HAP-1 (cell line): ENCODE measurements around the gene TDRD9.
"Not testable (repeated sequence)": the region's sequence is repeated elsewhere in the genome, so short reads cannot be mapped to it uniquely, and the experiment has no call there.

Experiments used
- DNase-seq, 2 experiments: peaks; one replicate each; pipeline ENCODE4 v3.0.0-alpha.2; 2016 to 2020; ENCODE audit warnings: low spot score in 2 of 2
- H3K27me3 ChIP-seq: fragments of 250-450 bp; sonication (Bioruptor Pico); 2 replicates; pipeline ENCODE4 v1.5.1; 2020; ENCODE audit warnings: low read depth, mild to moderate bottlenecking, moderate library complexity
- H3K36me3 ChIP-seq: fragments of 250-450 bp; sonication (Bioruptor Pico); replicated peaks from 2 replicates; pipeline ENCODE4 v1.5.1; 2020; ENCODE audit warnings: mild to moderate bottlenecking
- H3K4me1 ChIP-seq: fragments of 250-450 bp; sonication (Bioruptor Pico); 2 replicates; pipeline ENCODE4 v1.5.1; 2020; ENCODE audit warnings: mild to moderate bottlenecking
- H3K4me3 ChIP-seq: fragments of 250-450 bp; sonication (Bioruptor Pico); 2 replicates; pipeline ENCODE4 v1.5.1; 2020; ENCODE audit warnings: mild to moderate bottlenecking, moderate library complexity
- H3K9me3 ChIP-seq: fragments of 250-450 bp; sonication (Bioruptor Pico); 2 replicates; pipeline ENCODE4 v1.5.1; 2020; ENCODE audit warnings: mild to moderate bottlenecking, moderate library complexity
- in situ Hi-C: fragments of 300-500 bp; cut with MboI; formaldehyde crosslinking; loops from 3 replicates; pipeline ENCODE4 v1.14.3; 2020; ENCODE audit warnings: low sequenced_read_pairs, inconsistent platforms, mixed read lengths

Gene TDRD9

DNA sequence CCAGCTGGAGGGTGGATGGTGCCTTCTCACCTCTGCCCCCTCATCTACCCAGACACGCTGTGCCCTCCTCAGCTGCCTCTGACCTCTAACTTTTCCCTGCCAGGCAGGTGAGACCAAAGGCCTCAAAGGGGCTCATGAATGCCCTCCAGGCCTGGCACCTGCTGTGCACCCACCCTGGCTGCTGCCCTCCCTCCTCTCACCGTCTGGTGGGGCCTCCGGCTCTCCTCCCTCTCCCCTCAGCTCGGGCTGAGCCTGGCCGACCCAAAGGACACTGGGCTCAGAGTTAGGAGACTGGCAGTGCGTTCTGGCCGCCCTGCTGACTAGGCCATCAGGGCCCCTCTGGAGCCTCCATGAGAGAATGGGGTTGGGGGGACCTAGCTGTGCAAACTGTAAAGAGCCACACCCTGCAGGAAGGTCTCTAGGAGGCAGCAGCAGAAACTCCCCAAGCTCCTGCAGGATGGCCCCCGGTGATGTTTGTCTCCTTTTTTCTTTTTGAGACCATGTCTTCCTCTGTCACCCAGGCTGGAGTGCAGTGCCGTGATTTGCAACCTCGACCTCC, 40.6 kb upstream of the TDRD9 start:
- no peak for DNase-seq
- no peaks in the 10 kb centered on the region for H3K27me3 ChIP-seq
- no peaks in the 10 kb centered on the region for H3K4me1 ChIP-seq
- H3K36me3 ChIP-seq, result no peaks in the 10 kb centered on the region
- in situ Hi-C loops, result no loop called here
- H3K4me3 ChIP-seq, result no peak overlapping the region
- no peaks in the 10 kb centered on the region for H3K9me3 ChIP-seq

DNA sequence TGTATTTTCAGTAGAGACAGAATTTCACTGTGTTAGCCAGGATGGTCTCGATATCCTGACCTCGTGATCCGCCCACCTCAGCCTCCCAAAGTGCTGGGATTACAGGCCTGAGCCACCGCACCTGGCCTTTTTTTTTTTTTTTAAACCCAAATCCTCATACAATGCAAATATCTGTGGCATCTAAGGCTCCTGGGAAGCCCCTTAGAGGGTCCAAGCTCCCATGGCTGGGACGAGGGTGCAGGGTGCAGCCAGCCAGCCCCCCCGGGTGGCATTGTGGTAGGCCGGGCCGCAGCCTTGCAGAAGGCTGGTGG, 39.3 kb upstream of the TDRD9 start:
- H3K4me1 ChIP-seq, in situ Hi-C loops, H3K27me3 ChIP-seq, DNase-seq, H3K4me3 ChIP-seq, H3K9me3 ChIP-seq, H3K36me3 ChIP-seq: not testable (repeated sequence)

DNA sequence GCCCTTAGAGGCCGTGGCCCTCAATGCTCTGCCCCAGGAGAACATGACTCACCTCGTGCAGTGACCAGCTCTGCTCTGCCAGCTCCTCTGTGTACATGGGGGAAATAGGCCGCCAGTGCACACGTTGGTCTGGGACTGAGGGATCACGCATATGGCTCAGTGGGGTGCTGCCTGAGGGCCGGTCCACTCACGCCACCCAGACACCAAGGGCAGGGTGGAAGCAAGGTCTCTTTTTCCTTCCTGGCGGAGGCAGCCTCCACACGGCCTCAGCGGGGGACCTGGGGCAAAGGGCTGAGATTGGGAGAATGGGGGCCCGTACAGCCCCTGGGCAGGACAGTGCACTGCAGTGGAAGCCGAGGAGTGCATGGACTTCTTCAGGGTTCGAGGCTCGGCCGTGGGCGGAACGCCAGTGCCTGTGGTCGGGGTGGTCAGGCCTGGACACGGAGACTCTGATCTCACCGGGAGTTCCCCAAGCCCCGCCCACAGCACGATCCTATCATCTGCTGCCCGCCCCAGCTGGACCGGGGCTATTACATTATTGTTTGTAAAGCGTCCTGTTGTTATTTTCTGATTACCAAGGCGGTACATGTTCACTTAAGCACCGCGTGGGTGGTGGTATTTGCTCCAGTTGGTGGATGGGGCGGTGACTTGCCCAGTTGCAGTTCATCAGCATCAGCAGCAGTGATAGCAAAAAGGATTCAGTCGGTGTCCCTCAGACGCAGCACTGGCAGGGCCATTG, 38.8 kb upstream of the TDRD9 start:
- no peak overlapping the region for H3K4me3 ChIP-seq
- no peak for DNase-seq
- no peaks in the 10 kb centered on the region for H3K9me3 ChIP-seq
- no peaks in the 10 kb centered on the region for H3K36me3 ChIP-seq
- no peaks in the 10 kb centered on the region for H3K27me3 ChIP-seq
- in situ Hi-C loops, result no loop called here
- no peaks in the 10 kb centered on the region for H3K4me1 ChIP-seq

DNA sequence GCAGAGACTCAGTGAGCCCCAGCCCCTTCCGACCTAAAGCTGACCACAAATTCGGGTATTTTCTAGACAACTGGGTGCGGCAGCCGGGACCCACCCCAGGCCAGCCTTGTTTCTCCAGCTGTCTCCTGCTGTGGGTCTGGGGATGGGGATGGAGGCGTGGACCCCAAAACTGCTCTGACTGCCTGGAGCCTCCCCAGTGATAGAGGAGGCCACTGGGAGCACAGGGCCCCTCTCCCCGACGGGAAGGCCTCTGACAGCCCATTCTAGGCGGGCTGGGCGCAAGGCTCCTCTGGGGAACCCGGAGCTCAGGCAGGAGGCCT, 38.2 kb upstream of the TDRD9 start:
- in situ Hi-C loops, result no loop called here
- Histone ChIP-seq H3K27me3 (no peaks in the 10 kb centered on the region), H3K9me3 (no peaks in the 10 kb centered on the region), H3K4me3 (no peak overlapping the region), H3K36me3 (no peaks in the 10 kb centered on the region), H3K4me1 (no peaks in the 10 kb centered on the region)
- no peak for DNase-seq

DNA sequence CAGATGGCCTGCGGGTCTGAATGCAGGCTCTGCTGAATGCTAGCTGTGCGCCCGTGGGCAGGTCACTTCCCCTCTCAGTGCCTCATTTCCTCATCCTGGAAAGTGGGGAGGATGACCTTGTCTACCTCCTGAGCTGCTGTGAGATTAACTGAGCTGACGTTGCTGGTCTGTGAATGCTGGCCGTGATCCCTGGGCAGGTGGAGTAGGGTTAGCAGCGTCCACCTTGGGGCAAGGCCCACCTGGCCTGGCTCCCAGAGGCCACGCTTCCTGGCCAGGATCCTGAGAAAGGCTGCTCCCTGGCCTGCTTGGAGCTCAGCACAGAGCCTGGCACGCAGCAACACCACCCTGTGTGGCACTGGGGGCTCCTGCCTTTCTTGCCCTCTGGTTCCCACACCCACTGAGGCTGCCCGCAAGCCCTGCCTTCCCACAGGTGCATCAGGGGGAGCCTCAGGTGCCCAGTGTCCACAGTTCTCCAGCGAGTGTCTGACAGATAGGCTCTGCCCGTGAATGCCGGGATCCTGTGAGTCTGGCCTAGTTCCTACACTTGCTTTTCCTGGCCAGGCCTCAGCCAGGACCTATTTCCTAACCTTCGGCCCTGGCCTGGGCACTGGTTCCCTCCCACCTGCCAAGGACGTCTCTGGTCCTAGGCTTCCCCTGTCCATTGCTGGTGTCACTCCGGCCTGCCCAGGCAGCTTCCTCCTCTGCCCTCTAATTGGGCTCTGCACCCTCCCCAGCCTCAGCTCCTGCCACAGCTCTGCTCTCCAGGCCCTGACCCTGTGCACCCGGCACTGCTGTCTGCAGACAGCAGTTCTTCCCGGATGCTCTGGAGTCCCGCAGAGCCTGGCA, 37.2 kb upstream of the TDRD9 start:
- Histone ChIP-seq H3K9me3 (no peaks in the 10 kb centered on the region), H3K36me3 (no peaks in the 10 kb centered on the region), H3K4me1 (no peaks in the 10 kb centered on the region), H3K27me3 (no peaks in the 10 kb centered on the region), H3K4me3 (no peak overlapping the region)
- no peak for DNase-seq
- in situ Hi-C loops, result no loop called here

DNA sequence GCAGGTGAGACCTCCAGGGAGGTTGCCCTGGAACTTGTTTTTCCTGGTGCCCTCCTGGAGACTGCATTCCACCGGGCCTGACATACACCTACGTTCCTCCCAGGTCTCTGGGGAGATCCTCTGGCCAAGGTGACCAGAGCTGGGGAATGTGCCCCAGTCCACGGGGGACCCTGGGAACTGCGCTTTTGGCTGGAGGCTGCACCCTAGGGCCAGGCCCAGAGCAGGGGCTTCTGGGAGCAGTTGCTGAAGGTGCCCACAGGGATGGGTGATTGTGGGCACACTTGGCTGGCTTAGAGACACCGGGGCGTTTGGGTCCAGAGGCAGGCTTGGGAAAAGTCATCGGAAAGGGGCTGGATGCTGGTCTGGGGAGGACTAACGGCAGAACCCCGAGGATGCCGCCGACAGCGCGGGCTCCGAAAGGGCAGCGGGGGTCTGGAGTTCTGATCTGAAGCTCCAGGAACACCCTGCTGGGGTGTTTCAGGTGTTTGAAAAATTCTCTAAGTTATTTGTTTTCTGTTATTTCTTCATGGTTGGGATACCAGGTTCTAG, 36.5 kb upstream of the TDRD9 start:
- Histone ChIP-seq H3K4me1 (no peaks in the 10 kb centered on the region), H3K27me3 (no peaks in the 10 kb centered on the region), H3K36me3 (no peaks in the 10 kb centered on the region), H3K9me3 (no peaks in the 10 kb centered on the region), H3K4me3 (no peak overlapping the region)
- DNase-seq, result no peak
- in situ Hi-C loops, result no loop called here

DNA sequence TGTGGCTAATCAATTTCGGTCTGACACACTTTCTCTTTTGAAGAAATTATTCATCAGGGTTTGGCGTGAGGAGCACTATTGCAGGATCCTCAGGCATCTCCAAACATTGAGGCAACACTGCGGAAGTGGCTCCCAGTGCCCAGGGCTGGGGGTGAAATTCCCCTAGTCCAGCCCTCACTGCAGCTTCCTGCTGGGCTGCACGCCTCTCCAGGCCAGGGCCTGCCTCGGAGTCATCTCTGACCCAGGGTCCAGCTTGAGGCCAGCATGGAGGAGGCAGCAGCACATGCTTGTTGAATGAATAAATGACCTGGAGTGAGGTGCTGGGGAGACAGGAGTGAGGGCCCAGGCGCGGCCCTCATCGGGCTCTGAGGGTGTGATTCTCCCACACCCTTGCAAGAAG, 36.0 kb upstream of the TDRD9 start:
- Histone ChIP-seq H3K4me1 (no peaks in the 10 kb centered on the region), H3K36me3 (no peaks in the 10 kb centered on the region), H3K27me3 (no peaks in the 10 kb centered on the region), H3K9me3 (no peaks in the 10 kb centered on the region), H3K4me3 (no peak overlapping the region)
- no peak for DNase-seq
- in situ Hi-C loops, result no loop called here

DNA sequence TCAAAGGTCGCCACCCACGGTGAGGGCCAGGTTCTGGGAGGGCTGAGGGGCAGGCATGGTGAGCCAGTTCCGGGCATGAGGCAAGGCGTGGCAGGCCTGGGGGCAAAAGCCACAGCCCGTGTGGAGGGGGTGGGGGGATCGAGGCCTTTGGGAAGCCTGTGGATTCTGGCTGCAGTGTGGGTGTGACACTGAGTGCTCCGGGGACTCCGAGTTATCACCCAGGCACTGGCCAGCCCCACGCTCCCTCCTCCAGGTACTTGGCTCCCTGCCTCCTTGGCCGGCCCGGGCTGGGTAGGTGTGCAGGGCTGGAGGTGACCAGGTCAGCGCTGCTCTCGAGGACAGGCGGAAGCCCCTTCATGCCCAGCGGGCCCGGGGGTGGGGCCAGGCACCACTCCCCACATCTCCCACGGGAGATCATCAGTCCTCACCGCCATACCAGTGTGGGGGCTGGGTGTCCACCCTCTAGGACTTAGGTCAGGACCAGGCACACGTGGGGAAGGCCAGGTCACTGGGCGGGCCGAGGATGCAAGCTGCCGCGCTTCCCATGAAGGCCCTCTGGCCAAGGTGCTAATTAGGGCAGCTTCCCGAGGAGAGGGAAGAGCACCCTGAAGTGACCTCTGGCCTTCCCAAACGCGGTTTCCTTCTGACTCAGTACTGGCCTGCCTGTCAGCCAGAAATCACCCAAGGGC, 34.1 kb upstream of the TDRD9 start:
- no peaks in the 10 kb centered on the region for H3K4me1 ChIP-seq
- H3K36me3 ChIP-seq, result no peaks in the 10 kb centered on the region
- DNase-seq, result no peak
- no peaks in the 10 kb centered on the region for H3K27me3 ChIP-seq
- no peak overlapping the region for H3K4me3 ChIP-seq
- in situ Hi-C loops, result no loop called here
- H3K9me3 ChIP-seq, result no peaks in the 10 kb centered on the region

DNA sequence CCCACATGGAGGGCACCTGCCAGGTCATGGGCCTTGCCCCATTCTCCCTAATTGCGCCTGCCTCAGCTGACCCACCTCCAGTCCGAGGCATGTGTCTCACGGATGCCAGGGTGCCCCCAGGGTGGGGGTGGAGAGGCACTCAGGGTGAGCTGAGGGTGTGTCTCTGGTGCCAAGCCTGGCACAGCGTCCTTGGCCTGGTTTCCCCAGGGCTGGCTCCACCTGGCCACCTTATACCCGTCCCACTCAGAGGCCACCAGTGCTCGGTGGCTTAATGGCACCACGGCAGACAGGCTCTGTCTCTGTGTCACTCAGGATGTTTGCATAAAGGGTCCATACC, 33.6 kb upstream of the TDRD9 start:
- Histone ChIP-seq H3K27me3 (no peaks in the 10 kb centered on the region), H3K4me3 (no peak overlapping the region), H3K4me1 (no peaks in the 10 kb centered on the region), H3K36me3 (no peaks in the 10 kb centered on the region), H3K9me3 (no peaks in the 10 kb centered on the region)
- in situ Hi-C loops, result no loop called here
- DNase-seq, result no peak

DNA sequence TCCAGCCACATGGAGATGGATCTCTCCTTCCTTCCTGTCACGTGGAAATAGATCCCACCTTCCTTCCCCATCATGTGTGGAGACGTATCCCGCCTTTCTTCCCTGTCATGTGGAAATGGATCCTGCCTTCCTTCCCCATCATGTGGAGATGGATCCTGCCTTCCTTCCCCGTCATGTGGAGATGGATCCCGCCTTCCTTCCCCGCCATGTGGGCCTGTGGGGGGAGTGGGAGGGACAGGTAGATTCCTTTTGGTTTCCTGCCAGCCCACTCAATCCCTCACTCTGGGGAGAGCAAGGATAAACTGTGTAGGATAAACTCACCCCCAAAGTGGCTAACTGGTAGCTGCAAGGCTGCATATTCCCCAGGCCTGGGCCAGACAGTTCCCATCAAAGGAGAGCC, 31.7 kb upstream of the TDRD9 start:
- DNase-seq, result no peak
- no peaks in the 10 kb centered on the region for H3K27me3 ChIP-seq
- no peaks in the 10 kb centered on the region for H3K4me1 ChIP-seq
- H3K36me3 ChIP-seq, result no peaks in the 10 kb centered on the region
- in situ Hi-C loops, result no loop called here
- no peaks in the 10 kb centered on the region for H3K9me3 ChIP-seq
- no peak overlapping the region for H3K4me3 ChIP-seq

DNA sequence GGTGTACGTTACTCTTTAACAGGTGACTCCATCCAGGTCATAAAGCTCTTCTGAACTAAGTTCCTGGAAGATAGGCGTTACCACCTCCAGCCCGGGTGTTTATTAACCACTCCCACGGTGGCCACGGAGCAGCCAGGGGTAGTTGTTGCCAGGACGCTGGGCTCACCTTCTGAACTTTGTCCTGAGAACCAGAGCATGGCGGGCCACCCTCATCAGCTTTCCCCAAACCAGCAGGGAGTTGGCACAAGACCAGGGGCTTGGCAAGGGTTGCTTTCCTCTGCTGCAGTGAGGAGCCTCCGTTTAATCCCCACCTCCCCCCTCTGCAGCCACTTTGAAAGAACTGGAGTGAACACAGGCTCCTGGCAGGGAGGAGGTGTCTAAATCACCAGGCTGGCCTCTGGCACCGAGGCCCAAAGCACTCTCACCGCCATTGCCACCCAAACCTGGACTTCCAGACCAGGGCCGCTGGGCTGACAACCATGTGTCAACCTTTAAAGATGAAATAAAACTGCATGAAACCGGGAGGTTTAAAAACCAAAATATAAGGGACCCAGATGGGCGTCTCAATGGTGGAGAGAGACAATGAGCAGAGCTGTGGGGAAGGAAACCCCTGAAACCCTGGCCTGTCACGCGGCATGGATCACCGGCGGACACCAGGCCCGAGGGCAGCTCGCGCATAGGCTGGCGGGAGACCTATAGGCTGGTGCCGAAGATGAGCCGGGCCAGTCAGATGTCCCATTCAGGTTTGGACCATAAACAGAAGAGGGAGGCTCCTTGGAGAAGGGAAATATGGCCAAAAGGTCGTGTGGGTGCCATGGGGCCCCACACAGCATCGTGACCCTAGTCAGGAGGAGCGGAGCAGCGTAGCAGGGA, 30.9 kb upstream of the TDRD9 start:
- DNase-seq, result no peak
- no peaks in the 10 kb centered on the region for H3K4me1 ChIP-seq
- in situ Hi-C loops, result no loop called here
- no peaks in the 10 kb centered on the region for H3K27me3 ChIP-seq
- H3K9me3 ChIP-seq, result no peaks in the 10 kb centered on the region
- H3K4me3 ChIP-seq, result no peak overlapping the region
- no peaks in the 10 kb centered on the region for H3K36me3 ChIP-seq

DNA sequence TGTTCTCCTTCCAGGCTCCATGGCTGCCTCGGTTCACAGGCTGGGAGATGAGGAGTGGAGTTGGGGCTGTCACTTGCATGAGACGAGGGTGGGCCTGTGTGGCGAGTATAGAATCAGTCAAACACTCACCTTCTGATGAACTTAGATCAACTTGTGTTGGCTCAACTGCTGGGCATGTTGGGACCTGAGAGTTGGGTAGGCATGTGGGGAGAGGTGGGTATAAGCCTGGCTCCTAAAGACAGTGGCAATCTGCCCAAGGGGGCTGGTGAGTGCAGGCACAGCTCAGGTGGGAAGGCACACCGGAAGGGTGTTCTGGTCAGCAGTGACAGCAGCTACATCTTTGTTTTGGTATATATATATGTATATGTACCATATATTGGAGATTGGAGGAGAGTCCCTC, 30.1 kb upstream of the TDRD9 start:
- no peak for DNase-seq
- Histone ChIP-seq H3K9me3 (no peaks in the 10 kb centered on the region), H3K4me1 (no peaks in the 10 kb centered on the region), H3K4me3 (no peak overlapping the region), H3K27me3 (no peaks in the 10 kb centered on the region), H3K36me3 (no peaks in the 10 kb centered on the region)
- in situ Hi-C loops, result no loop called here

DNA sequence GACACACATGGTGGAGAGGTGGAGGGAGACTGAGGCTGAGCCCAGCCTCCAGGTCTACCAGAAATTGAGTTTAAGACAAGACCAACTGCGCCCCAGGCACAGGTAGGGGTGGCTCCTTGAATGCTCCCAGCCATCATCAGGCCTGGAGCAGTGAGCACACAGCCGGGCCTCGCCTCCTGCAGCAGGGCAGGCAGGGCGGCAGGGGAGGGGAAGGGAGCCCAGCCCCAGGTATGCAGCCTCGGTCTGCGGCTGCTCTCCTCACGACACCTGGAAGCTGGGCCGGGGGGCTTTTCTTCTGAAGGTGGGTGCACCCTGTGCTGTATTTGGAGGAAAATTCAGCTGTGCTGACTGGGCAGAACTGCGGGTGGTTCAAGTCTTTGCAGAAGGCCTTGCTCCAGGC, 29.5 kb upstream of the TDRD9 start:
- in situ Hi-C loops, result no loop called here
- H3K9me3 ChIP-seq, result no peaks in the 10 kb centered on the region
- no peaks in the 10 kb centered on the region for H3K4me1 ChIP-seq
- H3K4me3 ChIP-seq, result no peak overlapping the region
- H3K27me3 ChIP-seq, result no peaks in the 10 kb centered on the region
- DNase-seq, result no peak
- no peaks in the 10 kb centered on the region for H3K36me3 ChIP-seq
